OCI-LY1 (cell line): ENCODE data around the gene TADA3.

ENCODE experiments used
- CTCF ChIP-seq: fragments of 200-600 bp; sonication (generic), shearing (Covaris generic); IDR thresholded peaks from 2 replicates; pipeline ENCODE4 v1.5.1; 2017; ENCODE audit warnings: mild to moderate bottlenecking, antibody characterized with exemption, low read length, moderate library complexity, mixed read lengths
- EZH2 ChIP-seq: fragments of 200-600 bp; sonication (generic), shearing (Covaris generic); IDR thresholded peaks from 2 replicates; pipeline ENCODE4 v1.8.0; 2017; ENCODE audit warnings: borderline replicate concordance, mixed run types, mild to moderate bottlenecking, antibody characterized with exemption, low read length, moderate library complexity, mixed read lengths

GRCh38 chr3:9769012-9769411, 23.3 kb downstream of the TADA3 start:
- no peak for TF ChIP-seq CTCF
- TF ChIP-seq EZH2, result no peak
